K562 (cell line): Measurements from ENCODE around the gene TCF4. TPM values are rescaled to one million over a fixed set of nuclear protein-coding genes. Genes with fewer than 3 reads are reported as not detected.
A peak's percentile ranks its signal among the peaks of the same experiment; 100 is the strongest.

Experiments used
- CEBPB ChIP-seq: fragments of 450-650 bp; IDR thresholded peaks from 2 replicates; pipeline ENCODE4 v1.6.1; 2016; ENCODE audit warnings: missing genetic modification characterization, missing compliant biosample characterization
- CHD4 ChIP-seq: fragments of 200-600 bp; sonication (generic); IDR thresholded peaks from 3 replicates; pipeline ENCODE4 v1.6.1; 2012; ENCODE audit warnings: low read depth, mild to moderate bottlenecking, mixed read lengths, low read length, inconsistent platforms; ENCODE audit not compliant: insufficient read depth, insufficient replicate concordance, poor library complexity, severe bottlenecking
- DACH1 ChIP-seq: fragments of 450-650 bp; IDR thresholded peaks from 2 replicates; pipeline ENCODE4 v1.6.1; 2018; ENCODE audit not compliant: partially characterized antibody
- MAFG ChIP-seq: fragments of 450-650 bp; conservative IDR thresholded peaks from 2 replicates; pipeline ENCODE4 v1.6.1; 2016; ENCODE audit warnings: missing genetic modification characterization, missing compliant biosample characterization
- MAFK ChIP-seq: IDR thresholded peaks from 2 replicates; pipeline ENCODE4 v1.6.1; 2011; ENCODE audit warnings: low read length, improper control_type of control experiment
- MCM7 ChIP-seq, 2 experiments: fragments of 450-650 bp; IDR thresholded peaks; 2 replicates each; pipeline ENCODE4 v1.6.1; 2016 to 2018
- SIX5 ChIP-seq, 2 experiments: IDR thresholded peaks; 2 replicates each; pipeline ENCODE4 v1.6.1; 2011; ENCODE audit warnings: low read length in 2 of 2, borderline replicate concordance in 1 of 2, low read depth in 1 of 2, mild to moderate bottlenecking in 1 of 2, moderate library complexity in 1 of 2; ENCODE audit not compliant: insufficient read depth in 1 of 2
- TBP ChIP-seq: optimal IDR thresholded peaks from 2 replicates; pipeline ENCODE3; 2011; ENCODE audit warnings: low read depth, low read length, improper control_type of control experiment
- ZBTB17 ChIP-seq: fragments of 450-650 bp; formaldehyde crosslinking; IDR thresholded peaks from 2 replicates; pipeline ENCODE4 v1.4.0; 2020; ENCODE audit warnings: mild to moderate bottlenecking
- ZNF184 ChIP-seq: sonication (generic); formaldehyde crosslinking; IDR thresholded peaks from 2 replicates; pipeline ENCODE4 v1.5.0; 2020; ENCODE audit warnings: missing genetic modification reagents
- ZNF217 ChIP-seq: sonication (generic); formaldehyde crosslinking; IDR thresholded peaks from 2 replicates; pipeline ENCODE4 v1.8.0; 2022; ENCODE audit warnings: mild to moderate bottlenecking, missing genetic modification reagents
- ZNF224 ChIP-seq: sonication (generic); formaldehyde crosslinking; IDR thresholded peaks from 2 replicates; pipeline ENCODE4 v1.8.0; 2022; ENCODE audit warnings: mild to moderate bottlenecking, missing genetic modification reagents
- ZNF431 ChIP-seq: sonication (generic); formaldehyde crosslinking; IDR thresholded peaks from 2 replicates; pipeline ENCODE4 v1.8.0; 2022; ENCODE audit warnings: mild to moderate bottlenecking, missing genetic modification reagents
- polyA plus RNA-seq, 8 experiments: library from polyadenylated mRNA; depleted of rRNA in 4 of 8; stranded (reverse) in 5 of 8; unstranded in 3 of 8; fragments of >200 nt; fragmentation: Nextera tagmentation in 2 of 8; fragmentation: Illumina TruSeq in 1 of 8; extraction: Ambion mirVana in 2 of 8; extraction: Trizol in 1 of 8; gene quantifications; 2 replicates each; pipeline versions ENCODE4 v1.2.1 to v1.2.3, GENCODE V29; 2011 to 2014; ENCODE audit warnings: inconsistent platforms in 1 of 8, missing spikeins in 1 of 8
- total RNA-seq, 7 experiments: library from RNA; depleted of rRNA in 6 of 7; stranded (reverse); fragments of >200 nt in 6 of 7; fragmentation: Illumina TruSeq in 2 of 7; extraction: Trizol in 2 of 7; gene quantifications; 2 replicates each; pipeline versions ENCODE4 v1.2.1 to v1.2.3, GENCODE V29; 2011 to 2021; ENCODE audit warnings: low replicate concordance in 1 of 7
- TF ChIP-seq, protein P1 (sequence below): sonication (generic); IDR thresholded peaks from 2 replicates; pipeline ENCODE4 v1.6.1; 2016
- TF ChIP-seq, protein P2 (sequence below), 2 experiments: IDR thresholded peaks in 1 of 2; conservative IDR thresholded peaks in 1 of 2; 2 replicates each; pipeline ENCODE4 v1.6.1; 2016; ENCODE audit warnings: low read depth in 2 of 2, mild to moderate bottlenecking in 1 of 2, missing compliant biosample characterization in 1 of 2, missing genetic modification characterization in 1 of 2, moderate library complexity in 1 of 2
- TF ChIP-seq, protein P3 (sequence below), 2 experiments: fragments of 200-800 bp in 1 of 2; sonication (Bioruptor generic) in 1 of 2; sonication (generic) in 1 of 2; formaldehyde crosslinking in 1 of 2; IDR thresholded peaks in 1 of 2; conservative IDR thresholded peaks in 1 of 2; 2 replicates each; pipeline versions ENCODE4 v1.5.0 to v1.6.1; 2016 to 2020; ENCODE audit warnings: missing compliant biosample characterization in 1 of 2, missing genetic modification characterization in 1 of 2, missing genetic modification reagents in 1 of 2
- TF ChIP-seq, protein P4 (sequence below): fragments of 250-450 bp; sonication (Bioruptor Pico); IDR thresholded peaks from 2 replicates; pipeline ENCODE4 v1.9.0; 2021; ENCODE audit warnings: mild to moderate bottlenecking
- TF ChIP-seq, protein P5 (sequence below): fragments of 450-650 bp; IDR thresholded peaks from 2 replicates; pipeline ENCODE4 v1.6.1; 2016; ENCODE audit warnings: mild to moderate bottlenecking

TCF4 gene
- total and polyA plus RNA-seq, 9 of the 15 experiments (the other 6 are each of a cell fraction or from before 2014, with no cell fraction given), result 4.8 to 24.7 (median 15.2) TPM

DNA sequence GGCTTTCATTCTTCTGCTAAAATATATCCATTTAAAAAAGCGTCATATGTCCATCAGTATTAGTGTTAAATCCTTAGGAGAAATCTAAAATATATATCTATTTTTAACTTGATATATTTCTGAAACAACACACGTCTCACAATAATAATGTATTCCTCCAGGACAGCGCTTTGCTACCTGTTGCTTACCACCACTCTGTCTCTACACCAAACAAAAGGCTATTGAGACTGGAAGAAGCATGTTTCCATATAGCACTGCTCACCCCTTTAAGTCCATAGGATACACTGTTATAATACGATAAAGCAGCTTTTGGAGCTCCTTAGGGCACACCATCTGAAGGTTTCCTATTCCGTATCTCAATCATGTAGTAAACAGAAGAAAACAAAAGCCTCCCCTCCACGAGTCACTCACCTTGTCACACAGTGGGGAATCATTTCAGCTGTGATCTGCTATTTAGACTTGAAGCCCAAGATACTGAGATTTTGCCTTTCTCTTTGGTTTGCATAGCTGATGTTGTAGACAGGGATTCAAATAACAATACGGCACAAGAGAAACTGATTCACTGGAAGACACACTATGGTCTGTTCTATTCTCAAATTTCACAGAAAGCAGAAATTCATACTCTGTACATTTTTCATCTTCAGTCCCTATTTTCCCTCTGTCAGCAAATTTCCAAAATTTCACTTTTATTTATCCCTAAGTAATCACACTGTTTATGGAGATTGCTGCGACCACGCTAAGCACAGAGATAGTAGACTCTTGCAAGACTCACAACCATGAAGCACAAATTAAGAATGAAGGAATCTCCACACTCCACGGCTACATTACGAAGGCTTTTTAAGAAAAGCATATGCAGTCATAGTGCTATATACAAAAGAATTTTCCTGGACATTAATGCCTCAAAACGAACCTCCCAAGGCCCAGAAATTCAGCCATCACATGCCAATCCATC lies 187.1 kb downstream of the TCF4 start (continued):
- TF ChIP-seq, protein P1, sequence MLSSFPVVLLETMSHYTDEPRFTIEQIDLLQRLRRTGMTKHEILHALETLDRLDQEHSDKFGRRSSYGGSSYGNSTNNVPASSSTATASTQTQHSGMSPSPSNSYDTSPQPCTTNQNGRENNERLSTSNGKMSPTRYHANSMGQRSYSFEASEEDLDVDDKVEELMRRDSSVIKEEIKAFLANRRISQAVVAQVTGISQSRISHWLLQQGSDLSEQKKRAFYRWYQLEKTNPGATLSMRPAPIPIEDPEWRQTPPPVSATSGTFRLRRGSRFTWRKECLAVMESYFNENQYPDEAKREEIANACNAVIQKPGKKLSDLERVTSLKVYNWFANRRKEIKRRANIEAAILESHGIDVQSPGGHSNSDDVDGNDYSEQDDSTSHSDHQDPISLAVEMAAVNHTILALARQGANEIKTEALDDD, result no peak
- TF ChIP-seq MAFG (tag) (peak; percentile 73), ZNF184 (CRISPR knock-in tag) (no peak), TBP (no peak), SIX5 (IDR thresholded peaks at IDR 0.05; ENCODE audit: borderline replicate concordance in 1 of 2, insufficient read depth in 1 of 2, low read depth in 1 of 2, low read length in 2 of 2) (no peak), MCM7 (IDR thresholded peaks at IDR 0.05) (no peak), MAFK (peak; percentile 85), DACH1 (no peak), CEBPB (tag) (no peak), ZNF224 (no peak), ZNF217 (CRISPR knock-in tag) (no peak), ZNF431 (CRISPR knock-in tag) (no peak), CHD4 (no peak), ZBTB17 (CRISPR knock-in tag) (0 out of 2 replicates have a peak, but pooled peaks have one; percentile 29)
- TF ChIP-seq, protein P2, sequence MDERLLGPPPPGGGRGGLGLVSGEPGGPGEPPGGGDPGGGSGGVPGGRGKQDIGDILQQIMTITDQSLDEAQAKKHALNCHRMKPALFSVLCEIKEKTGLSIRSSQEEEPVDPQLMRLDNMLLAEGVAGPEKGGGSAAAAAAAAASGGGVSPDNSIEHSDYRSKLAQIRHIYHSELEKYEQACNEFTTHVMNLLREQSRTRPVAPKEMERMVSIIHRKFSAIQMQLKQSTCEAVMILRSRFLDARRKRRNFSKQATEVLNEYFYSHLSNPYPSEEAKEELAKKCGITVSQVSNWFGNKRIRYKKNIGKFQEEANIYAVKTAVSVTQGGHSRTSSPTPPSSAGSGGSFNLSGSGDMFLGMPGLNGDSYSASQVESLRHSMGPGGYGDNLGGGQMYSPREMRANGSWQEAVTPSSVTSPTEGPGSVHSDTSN (CRISPR knock-in tag; IDR thresholded peaks at IDR 0.05; ENCODE audit: low read depth), result no peak
- TF ChIP-seq, protein P2 (tag; conservative IDR thresholded peaks at IDR 0.05; ENCODE audit: low read depth), result no peak
- TF ChIP-seq, protein P3, sequence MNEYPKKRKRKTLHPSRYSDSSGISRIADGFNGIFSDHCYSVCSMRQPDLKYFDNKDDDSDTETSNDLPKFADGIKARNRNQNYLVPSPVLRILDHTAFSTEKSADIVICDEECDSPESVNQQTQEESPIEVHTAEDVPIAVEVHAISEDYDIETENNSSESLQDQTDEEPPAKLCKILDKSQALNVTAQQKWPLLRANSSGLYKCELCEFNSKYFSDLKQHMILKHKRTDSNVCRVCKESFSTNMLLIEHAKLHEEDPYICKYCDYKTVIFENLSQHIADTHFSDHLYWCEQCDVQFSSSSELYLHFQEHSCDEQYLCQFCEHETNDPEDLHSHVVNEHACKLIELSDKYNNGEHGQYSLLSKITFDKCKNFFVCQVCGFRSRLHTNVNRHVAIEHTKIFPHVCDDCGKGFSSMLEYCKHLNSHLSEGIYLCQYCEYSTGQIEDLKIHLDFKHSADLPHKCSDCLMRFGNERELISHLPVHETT (CRISPR knock-in tag; conservative IDR thresholded peaks at IDR 0.05 in 1 of 2, IDR thresholded peaks at IDR 0.05 in 1 of 2), result no peak
- TF ChIP-seq, protein P4, sequence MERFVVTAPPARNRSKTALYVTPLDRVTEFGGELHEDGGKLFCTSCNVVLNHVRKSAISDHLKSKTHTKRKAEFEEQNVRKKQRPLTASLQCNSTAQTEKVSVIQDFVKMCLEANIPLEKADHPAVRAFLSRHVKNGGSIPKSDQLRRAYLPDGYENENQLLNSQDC (CRISPR knock-in tag), result no peak
- TF ChIP-seq, protein P5, sequence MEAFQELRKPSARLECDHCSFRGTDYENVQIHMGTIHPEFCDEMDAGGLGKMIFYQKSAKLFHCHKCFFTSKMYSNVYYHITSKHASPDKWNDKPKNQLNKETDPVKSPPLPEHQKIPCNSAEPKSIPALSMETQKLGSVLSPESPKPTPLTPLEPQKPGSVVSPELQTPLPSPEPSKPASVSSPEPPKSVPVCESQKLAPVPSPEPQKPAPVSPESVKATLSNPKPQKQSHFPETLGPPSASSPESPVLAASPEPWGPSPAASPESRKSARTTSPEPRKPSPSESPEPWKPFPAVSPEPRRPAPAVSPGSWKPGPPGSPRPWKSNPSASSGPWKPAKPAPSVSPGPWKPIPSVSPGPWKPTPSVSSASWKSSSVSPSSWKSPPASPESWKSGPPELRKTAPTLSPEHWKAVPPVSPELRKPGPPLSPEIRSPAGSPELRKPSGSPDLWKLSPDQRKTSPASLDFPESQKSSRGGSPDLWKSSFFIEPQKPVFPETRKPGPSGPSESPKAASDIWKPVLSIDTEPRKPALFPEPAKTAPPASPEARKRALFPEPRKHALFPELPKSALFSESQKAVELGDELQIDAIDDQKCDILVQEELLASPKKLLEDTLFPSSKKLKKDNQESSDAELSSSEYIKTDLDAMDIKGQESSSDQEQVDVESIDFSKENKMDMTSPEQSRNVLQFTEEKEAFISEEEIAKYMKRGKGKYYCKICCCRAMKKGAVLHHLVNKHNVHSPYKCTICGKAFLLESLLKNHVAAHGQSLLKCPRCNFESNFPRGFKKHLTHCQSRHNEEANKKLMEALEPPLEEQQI, result no peak
